CD4-positive, alpha-beta memory T cell (primary cell): ENCODE results near the gene OR2J2. TPM values are rescaled to one million over a fixed set of nuclear protein-coding genes. Genes with fewer than 3 reads are reported as not detected.
"Not testable (repeated sequence)": the region's sequence is repeated elsewhere in the genome, so short reads cannot be mapped to it uniquely, and the experiment has no call there.

Experiments
- CTCF ChIA-PET: fragments of 350-600 bp; sonication (Branson Sonifier 250); formaldehyde crosslinking; loops from one replicate; lab custom pipeline; 2021; ENCODE audit warnings: inconsistent platforms; ENCODE audit not compliant: partially characterized antibody; lab: Charles Lee
- POLR2A ChIA-PET: fragments of 350-600 bp; sonication (Branson Sonifier 250); formaldehyde crosslinking; loops from one replicate; lab custom pipeline; 2021; ENCODE audit not compliant: partially characterized antibody; lab: Charles Lee
- DNase-seq, 5 donors: peaks; one replicate each; pipeline versions ENCODE4 v3.0.0 to v3.0.0-alpha.2; 2020 to 2022; ENCODE audit warnings: mixed read lengths in 1 of 5
- H3K27ac ChIP-seq: one replicate; pipeline ENCODE4 v1.7.0; 2013; ENCODE audit warnings: low read depth, low read length
- H3K27me3 ChIP-seq: 2 replicates; pipeline ENCODE4 v1.7.0; 2013; ENCODE audit warnings: mild to moderate bottlenecking, low read length, moderate library complexity; ENCODE audit not compliant: insufficient read depth
- H3K36me3 ChIP-seq: 2 replicates; pipeline ENCODE4 v1.7.0; 2013; ENCODE audit warnings: mild to moderate bottlenecking, low read length, moderate library complexity; ENCODE audit not compliant: insufficient read depth
- H3K4me1 ChIP-seq: 2 replicates; pipeline ENCODE4 v1.7.0; 2013; ENCODE audit warnings: mild to moderate bottlenecking, low read length, moderate library complexity; ENCODE audit not compliant: insufficient read depth
- H3K4me3 ChIP-seq, 2 donors: one replicate each; pipeline ENCODE4 v1.7.0; 2013; ENCODE audit warnings: low read length in 2 of 2, mild to moderate bottlenecking in 1 of 2
- H3K9me3 ChIP-seq, 2 donors: one replicate each; pipeline ENCODE4 v1.7.0; 2013; ENCODE audit warnings: low read length in 2 of 2, control low read depth in 1 of 2; ENCODE audit not compliant: control insufficient read depth in 1 of 2
- H3K27ac Mint-ChIP-seq, 7 donors: one replicate each; pipeline ENCODE4 v1.8.0; 2020 to 2021; ENCODE audit warnings: mixed read lengths in 7 of 7, mild to moderate bottlenecking in 6 of 7, inconsistent platforms in 3 of 7, moderate library complexity in 3 of 7
- H3K27me3 Mint-ChIP-seq, 2 donors: one replicate each; pipeline ENCODE4 v1.8.0; 2020 to 2021; ENCODE audit warnings: mixed read lengths in 2 of 2
- H3K36me3 Mint-ChIP-seq, 2 donors: one replicate each; pipeline ENCODE4 v1.8.0; 2020 to 2021; ENCODE audit warnings: mixed read lengths in 2 of 2, inconsistent platforms in 1 of 2, mild to moderate bottlenecking in 1 of 2
- H3K4me1 Mint-ChIP-seq, 4 donors: one replicate each; pipeline ENCODE4 v1.8.0; 2020 to 2021; ENCODE audit warnings: mixed read lengths in 4 of 4, mild to moderate bottlenecking in 1 of 4
- H3K4me3 Mint-ChIP-seq, 8 donors: one replicate each; pipeline ENCODE4 v1.8.0; 2020 to 2021; ENCODE audit warnings: mixed read lengths in 8 of 8, mild to moderate bottlenecking in 7 of 8, moderate library complexity in 6 of 8, inconsistent platforms in 3 of 8
- H3K9me3 Mint-ChIP-seq, 8 donors: one replicate each; pipeline ENCODE4 v1.8.0; 2020 to 2021; ENCODE audit warnings: mixed read lengths in 8 of 8, mild to moderate bottlenecking in 5 of 8, inconsistent platforms in 3 of 8, moderate library complexity in 1 of 8
- intact Hi-C: fragments of 100-400 bp; cut with micrococcal nuclease; formaldehyde crosslinking; loops from one replicate; pipeline ENCODE4 v1.15.1; 2023
- polyA plus RNA-seq, 2 donors: library from polyadenylated mRNA; unstranded; fragments of 300-500 nt; fragmentation: Illumina TruSeq; gene quantifications; one replicate each; pipeline ENCODE4 v1.2.3, GENCODE V29; 2021
- total RNA-seq, 2 experiments: library from RNA; stranded (reverse); gene quantifications; one replicate each; pipeline ENCODE4 v1.2.3, GENCODE V29; 2021

OR2J2 gene
- total and polyA plus RNA-seq, 4 experiments from 2014 or later, result not detected

- peaks cover 6 to 30% of the 10 kb centered on the region in 2 donors for H3K27me3 Mint-ChIP-seq
- H3K4me1 Mint-ChIP-seq, H3K4me3 ChIP-seq, H3K9me3 Mint-ChIP-seq, H3K4me3 Mint-ChIP-seq, H3K27ac Mint-ChIP-seq, H3K27ac ChIP-seq, DNase-seq, H3K27me3 ChIP-seq, CTCF ChIA-PET, H3K36me3 ChIP-seq, intact Hi-C loops, H3K36me3 Mint-ChIP-seq, H3K9me3 ChIP-seq, POLR2A ChIA-PET, H3K4me1 ChIP-seq: not testable (repeated sequence)
Observed at GRCh38 chr6:29218056-29218455, 47.3 kb downstream of the OR2J2 start.

Other genes with a start within 250 kb of the OR2J2 start
- 100 to 1,000 TPM; 102 to 108 TPM for gene TRIM27, start 246.9 kb upstream of the OR2J2 start, total RNA-seq
- 10 to 100 TPM; 51.6 to 64.6 TPM for gene TRIM27, start 246.9 kb upstream of the OR2J2 start, polyA plus RNA-seq
- gene ZNF311, start 165.6 kb upstream of the OR2J2 start, total RNA-seq, result under 1 TPM; 0.33 to 0.64 TPM
- under 1 TPM in 1 of 2 donors, not detected in 1; 0.15 TPM for gene ZNF311, start 165.6 kb upstream of the OR2J2 start, polyA plus RNA-seq
- gene OR2W1, start 125.7 kb upstream of the OR2J2 start, total RNA-seq, result not detected
- not detected for gene OR2W1, start 125.7 kb upstream of the OR2J2 start, polyA plus RNA-seq
- not detected for gene OR2B3, start 83.6 kb upstream of the OR2J2 start, total RNA-seq
- gene OR2B3, start 83.6 kb upstream of the OR2J2 start, polyA plus RNA-seq, result not detected
- gene OR2J1, start 71.4 kb upstream of the OR2J2 start, total RNA-seq, result not detected
- gene OR2J1, start 71.4 kb upstream of the OR2J2 start, polyA plus RNA-seq, result not detected
- not detected for gene OR2J3, start 62.8 kb upstream of the OR2J2 start, total RNA-seq
- not detected for gene OR2J3, start 62.8 kb upstream of the OR2J2 start, polyA plus RNA-seq
- not detected for gene OR14J1, start 130.8 kb downstream of the OR2J2 start, total RNA-seq
- not detected for gene OR14J1, start 130.8 kb downstream of the OR2J2 start, polyA plus RNA-seq
- gene OR5V1, start 198.0 kb downstream of the OR2J2 start, total RNA-seq, result not detected
- not detected for gene OR5V1, start 198.0 kb downstream of the OR2J2 start, polyA plus RNA-seq
- not detected for gene OR12D3, start 204.4 kb downstream of the OR2J2 start, total RNA-seq
- gene OR12D3, start 204.4 kb downstream of the OR2J2 start, polyA plus RNA-seq, result not detected
- not detected for gene OR12D2, start 224.7 kb downstream of the OR2J2 start, total RNA-seq
- gene OR12D2, start 224.7 kb downstream of the OR2J2 start, polyA plus RNA-seq, result not detected
- not detected for gene OR12D1, start 244.0 kb downstream of the OR2J2 start, total RNA-seq
- gene OR12D1, start 244.0 kb downstream of the OR2J2 start, polyA plus RNA-seq, result not detected